Ammon's horn (tissue), 1 donor: Measurements from ENCODE around the gene GSG1.

ENCODE experiments used
- DNase-seq: peaks from one replicate; pipeline ENCODE4 v3.0.0-alpha.2; 2016; ENCODE audit warnings: low spot score

Gene GSG1

GRCh38 chr12:13103391-13104033 is at the start of gene GSG1:
Gene GSG1, minus strand, starts transcription at chr12:13103667. Its CDS starts 155 bp downstream, at chr12:13103512.
- no peak for DNase-seq

- DNase-seq, result no peak
Measured at GRCh38 chr12:13153180-13153579, 49.7 kb upstream of the GSG1 start.

- no peak for DNase-seq
Measured at GRCh38 chr12:13152756-13153155, 49.3 kb upstream of the GSG1 start.

- no peak for DNase-seq
Measured at GRCh38 chr12:13152281-13152680, 48.8 kb upstream of the GSG1 start.

GRCh38 chr12:13149411-13149810 is 45.9 kb upstream of the GSG1 start:
- no peak for DNase-seq

GRCh38 chr12:13148485-13148847 is 45.0 kb upstream of the GSG1 start:
- no peak for DNase-seq

- no peak for DNase-seq
Measured at GRCh38 chr12:13147688-13148484, 44.4 kb upstream of the GSG1 start.

- no peak for DNase-seq
Measured at GRCh38 chr12:13146336-13146938, 43.0 kb upstream of the GSG1 start.

GRCh38 chr12:13144266-13144828 is 40.9 kb upstream of the GSG1 start:
- no peak for DNase-seq

GRCh38 chr12:13142747-13143146 is 39.3 kb upstream of the GSG1 start:
- DNase-seq, result no peak

GRCh38 chr12:13141686-13142085 is 38.2 kb upstream of the GSG1 start:
- DNase-seq, result no peak

GRCh38 chr12:13135371-13136178 is 32.1 kb upstream of the GSG1 start:
- peak; percentile 70 for DNase-seq

- DNase-seq, result no peak
Measured at GRCh38 chr12:13133886-13134285, 30.4 kb upstream of the GSG1 start.

GRCh38 chr12:13130981-13131380 is 27.5 kb upstream of the GSG1 start:
- DNase-seq, result no peak

- no peak for DNase-seq
Measured at GRCh38 chr12:13128291-13128965, 25.0 kb upstream of the GSG1 start.

GRCh38 chr12:13127444-13127843 is 24.0 kb upstream of the GSG1 start:
- DNase-seq, result no peak

GRCh38 chr12:13126494-13126893 is 23.0 kb upstream of the GSG1 start:
- no peak for DNase-seq

- DNase-seq, result no peak
Measured at GRCh38 chr12:13125996-13126395, 22.5 kb upstream of the GSG1 start.

GRCh38 chr12:13124656-13125505 is 21.4 kb upstream of the GSG1 start:
- DNase-seq, result no peak

GRCh38 chr12:13121568-13121967 is 18.1 kb upstream of the GSG1 start:
- DNase-seq, result no peak

GRCh38 chr12:13120413-13120812 is 16.9 kb upstream of the GSG1 start:
- DNase-seq, result no peak
